GM18868 (cell line): ENCODE results near the gene IQGAP3.

Source experiments
- ATAC-seq: cut with Tn5 transposase; IDR thresholded peaks from one replicate; pipeline ENCODE4 v1.9.1; 2021; ENCODE audit warnings: mild to moderate bottlenecking, moderate library complexity; ENCODE audit not compliant: unreplicated experiment

Gene IQGAP3

DNA sequence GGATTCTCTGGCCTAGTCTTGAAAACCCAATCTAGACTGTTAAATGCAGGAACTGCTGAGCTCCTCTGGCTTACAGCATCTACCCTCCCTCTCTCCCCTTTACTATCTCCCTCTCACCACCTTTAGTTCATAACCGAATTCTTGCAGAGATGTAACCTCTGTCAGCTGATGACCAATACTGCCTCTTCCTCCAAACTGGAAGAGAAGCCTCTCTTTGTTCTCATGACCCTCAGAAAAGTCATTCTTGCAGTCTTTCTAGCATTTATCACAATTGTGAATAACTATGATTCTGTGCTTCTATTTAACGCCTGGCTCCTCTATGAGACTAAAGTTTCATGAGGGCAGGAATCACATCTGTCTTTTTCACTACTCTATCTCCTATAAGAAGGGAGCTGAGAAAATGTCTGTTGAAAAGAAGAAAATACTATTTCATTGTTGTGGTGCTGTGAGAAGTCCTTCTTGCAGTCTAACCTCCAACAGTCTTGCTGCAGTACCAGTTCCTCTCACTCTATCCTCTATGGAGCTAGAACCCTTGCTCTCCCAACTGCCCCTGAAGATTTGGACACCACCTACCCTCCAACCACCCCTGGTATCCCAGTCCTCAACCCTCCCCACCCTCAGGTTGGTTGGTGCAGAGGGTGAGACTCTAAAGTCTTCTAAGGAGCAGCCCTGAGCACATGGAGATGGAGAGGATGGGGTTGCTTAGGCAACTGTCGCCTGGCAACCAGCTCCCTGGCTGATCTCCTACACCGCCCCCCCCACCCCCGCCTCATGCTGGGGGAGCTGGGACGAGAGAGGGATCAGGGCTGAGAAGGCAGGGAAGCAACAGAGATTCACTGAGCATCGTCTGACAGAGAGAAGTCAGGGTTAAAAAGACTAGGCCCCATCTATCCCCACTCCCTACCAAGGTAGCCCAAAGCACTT, 85.7 kb downstream of the IQGAP3 start:
- ATAC-seq = no peak

DNA sequence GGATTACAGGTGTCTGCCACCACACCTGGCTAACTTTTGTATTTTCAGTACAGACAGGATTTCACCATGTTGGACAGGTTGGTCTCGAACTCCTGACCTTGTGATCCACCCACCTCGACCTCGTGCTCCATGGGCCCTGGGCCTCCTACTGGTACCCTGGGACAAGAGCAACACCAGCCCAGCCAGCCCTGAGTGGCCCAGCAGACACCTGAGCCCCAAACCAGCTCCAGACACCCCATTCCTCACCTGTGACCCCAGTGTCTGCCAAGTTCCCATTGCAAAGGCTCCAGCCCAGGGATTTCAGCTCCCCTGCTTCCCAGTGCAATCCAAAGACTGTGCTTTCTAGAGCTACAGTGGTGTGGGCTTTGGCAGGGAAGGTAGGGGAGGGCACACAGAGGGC, 86.4 kb downstream of the IQGAP3 start:
- ATAC-seq = no peak

DNA sequence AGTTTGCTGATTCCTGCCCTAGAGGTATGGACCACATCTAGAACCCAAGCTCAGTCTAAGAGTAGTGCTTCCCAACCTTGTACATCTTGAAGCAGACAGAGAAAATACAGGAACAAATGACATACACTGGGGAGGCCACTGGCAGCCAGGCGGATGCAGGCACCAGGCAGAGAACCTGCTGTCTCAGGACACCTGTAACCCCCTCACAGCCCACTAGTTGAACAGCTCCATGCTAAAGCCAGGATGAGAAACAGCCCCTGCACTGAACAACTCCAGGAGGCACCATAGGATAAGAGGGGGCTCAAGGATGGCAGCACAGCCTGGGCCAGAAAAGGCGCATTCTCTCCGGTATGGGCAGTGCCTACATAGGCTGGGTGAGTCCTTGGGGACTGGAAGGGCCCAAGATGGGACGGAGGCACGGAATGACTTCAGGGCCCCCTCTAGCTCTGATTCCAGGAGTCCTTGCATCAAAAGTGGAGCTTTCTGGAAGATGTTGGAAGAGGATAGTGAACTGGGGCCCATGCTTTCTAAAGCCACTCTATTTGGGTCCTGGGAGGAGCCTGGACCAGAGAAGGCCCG, 87.8 kb downstream of the IQGAP3 start:
- ATAC-seq = no peak

DNA sequence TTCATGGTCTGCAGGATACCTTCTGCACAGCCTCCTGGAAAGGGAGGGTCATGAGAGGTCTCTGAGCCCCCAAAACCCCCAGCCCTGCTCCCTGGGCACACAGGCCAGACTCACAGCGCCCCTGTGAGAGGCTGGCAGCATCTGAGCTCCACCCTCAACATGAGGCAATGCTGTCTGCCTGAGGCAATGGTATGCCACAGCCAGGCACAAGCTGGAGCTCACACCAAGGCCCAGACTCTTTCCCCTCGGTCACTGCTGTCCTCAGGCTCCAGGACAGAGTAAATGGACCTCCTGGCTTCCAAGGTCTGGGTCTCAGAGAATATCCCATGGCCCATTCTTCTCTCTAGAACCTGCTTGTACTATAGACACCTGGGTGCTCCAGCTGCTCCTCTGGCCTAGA, 89.0 kb downstream of the IQGAP3 start:
- no peak for ATAC-seq

DNA sequence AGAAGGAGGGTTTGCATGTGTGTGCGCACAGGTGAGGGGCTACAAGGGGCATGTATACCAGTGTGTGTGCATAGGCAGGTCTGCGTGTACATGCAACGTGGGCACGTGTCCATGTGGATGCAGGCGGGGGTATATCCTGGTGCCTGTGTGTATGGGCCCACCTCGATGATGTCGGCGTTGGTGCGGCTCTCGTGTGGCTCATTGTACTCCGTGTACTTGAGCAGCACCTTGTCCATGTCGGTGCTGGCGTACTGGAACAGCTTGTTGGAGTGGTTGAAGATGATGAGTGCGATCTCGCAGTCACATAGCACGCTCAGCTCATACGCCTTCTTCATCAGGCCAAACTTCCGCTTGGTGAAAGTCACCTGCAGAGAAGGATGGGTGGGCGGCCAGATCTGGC, 90.1 kb downstream of the IQGAP3 start:
- no peak for ATAC-seq

DNA sequence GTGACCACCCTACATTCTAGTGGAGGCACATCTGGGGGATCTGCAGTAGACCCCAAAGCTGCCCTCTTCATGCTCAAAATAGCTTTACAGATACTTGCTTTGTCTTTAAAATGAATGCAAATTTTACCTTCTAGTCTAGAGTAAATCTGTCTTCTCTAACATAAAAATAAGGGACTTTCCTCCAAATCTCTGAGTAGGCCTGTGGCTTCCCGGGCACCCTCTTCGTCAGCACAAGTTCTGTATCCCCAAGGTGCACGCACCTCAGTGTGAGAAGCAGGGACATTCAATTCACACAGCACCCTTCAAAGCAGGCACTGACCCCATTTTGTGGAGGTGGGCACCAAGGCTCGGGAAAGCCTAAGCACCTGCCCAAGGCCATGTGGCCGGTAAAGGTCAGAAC, 90.8 kb downstream of the IQGAP3 start:
- ATAC-seq = peak; percentile 59

DNA sequence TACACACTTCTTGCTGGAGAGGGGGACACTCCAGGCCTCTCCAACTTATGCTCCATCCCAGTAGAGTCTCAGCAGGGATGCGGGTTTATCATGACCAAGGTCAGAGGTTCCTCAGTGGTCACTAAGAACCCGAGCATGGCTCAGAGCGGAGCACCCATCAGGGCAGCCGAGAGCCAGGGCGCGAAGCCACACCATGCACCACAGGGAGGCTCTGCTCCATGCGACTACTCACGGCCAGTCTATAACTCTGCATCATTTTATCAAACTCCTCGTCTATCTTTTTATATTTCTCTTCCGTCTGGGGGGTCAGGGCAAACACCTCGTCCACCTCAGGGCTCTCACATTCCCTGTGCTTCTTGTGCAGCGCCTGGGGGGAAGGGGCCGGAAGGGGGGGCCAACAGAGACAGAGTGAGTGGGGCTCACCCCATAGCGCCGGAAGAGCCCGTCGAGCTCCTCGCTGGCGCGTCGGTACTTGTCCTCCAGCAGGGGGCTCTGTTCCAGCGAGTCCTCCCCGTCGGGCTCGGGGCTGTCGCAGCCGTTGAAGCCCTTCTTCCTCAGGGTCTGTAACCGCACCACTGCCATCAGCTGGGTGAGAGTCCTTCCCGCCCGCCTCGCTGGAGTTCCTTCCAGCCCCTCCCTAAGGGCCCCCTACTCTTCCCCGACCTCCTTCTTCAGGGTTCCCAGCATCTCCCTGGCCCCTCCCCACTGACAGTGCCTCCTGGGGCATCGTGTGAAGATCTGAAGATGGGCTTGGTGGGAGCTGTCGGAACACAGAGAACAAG, 91.8 kb downstream of the IQGAP3 start:
- ATAC-seq = peak; percentile 56

DNA sequence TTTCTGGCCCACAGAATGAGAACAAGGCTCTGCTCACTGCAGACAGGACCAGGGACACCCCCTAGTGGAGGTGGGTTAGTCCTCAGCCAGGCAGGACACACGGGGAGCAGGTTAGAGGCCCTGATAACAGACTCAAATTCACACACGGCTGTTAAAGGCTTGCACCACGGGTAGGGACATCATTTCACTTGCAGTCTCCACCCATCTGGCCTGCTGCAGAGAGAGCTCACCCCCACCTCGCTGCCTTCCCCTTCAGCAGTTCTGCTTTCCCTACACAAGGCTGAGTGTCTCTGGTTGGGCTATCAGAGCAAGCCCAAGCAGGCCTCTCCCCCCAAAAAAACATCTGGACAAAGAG, 92.4 kb downstream of the IQGAP3 start:
- ATAC-seq = no peak

DNA sequence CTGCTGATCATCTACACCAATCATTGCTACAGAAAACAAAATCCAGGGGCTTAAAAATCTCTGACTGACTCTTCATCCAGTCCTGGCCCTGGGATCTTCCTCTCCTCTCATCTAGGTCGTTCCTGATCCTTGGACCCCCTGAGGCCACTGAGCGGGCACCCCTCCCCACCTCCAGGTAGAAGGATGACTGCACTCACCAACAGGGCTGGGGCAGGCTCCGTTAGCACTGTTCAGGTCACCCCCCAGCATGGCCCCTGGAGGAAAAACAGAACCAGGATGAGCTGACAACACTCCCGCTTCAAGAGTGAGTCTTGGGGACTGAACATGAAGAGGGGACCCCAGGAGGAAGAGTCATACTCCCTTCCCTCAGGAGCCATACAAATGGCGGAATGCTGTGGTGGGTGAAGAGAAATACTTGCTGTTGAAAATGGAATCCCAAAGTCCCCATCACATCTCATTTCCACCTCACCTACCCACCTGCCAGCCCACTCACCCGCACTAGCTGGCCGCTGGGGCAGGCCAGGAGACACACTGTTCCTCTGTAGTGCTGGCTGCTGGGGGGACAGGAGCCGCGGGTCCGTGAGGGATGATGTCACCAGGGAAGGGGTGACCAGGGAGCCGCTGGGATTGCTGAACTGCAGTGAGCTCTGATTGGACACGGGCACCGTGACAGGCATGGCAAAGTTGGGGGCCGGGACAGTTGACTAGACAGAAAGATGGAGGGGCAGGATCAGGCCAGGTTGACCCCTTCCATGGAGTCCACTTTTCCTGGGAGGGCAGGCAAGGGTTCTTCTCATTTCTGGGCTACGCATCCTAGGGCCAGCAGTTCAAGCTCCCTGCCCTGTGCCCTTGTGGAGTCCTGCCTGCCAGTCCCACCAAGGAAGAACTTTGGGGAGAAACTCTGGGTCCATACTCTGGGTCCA, 93.0 kb downstream of the IQGAP3 start:
- ATAC-seq = no peak

DNA sequence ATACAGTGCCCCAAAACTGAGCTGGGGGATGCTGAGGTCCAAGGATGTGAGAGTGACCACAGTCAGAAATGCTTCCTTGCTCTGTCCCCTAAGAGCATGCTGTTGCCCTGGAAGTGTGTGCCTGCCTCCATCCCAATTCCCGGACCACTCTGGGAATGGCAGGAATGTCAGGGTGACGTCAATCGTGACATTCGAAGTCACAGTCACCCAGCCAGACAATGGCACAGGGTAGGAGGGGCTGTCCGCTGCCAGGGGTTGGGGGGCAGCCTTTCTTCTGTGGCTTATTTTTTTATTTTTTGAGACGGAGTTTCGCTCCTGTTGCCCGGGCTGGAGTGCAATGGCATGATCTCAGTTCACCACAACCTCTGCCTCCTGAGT, 94.1 kb downstream of the IQGAP3 start:
- no peak for ATAC-seq

DNA sequence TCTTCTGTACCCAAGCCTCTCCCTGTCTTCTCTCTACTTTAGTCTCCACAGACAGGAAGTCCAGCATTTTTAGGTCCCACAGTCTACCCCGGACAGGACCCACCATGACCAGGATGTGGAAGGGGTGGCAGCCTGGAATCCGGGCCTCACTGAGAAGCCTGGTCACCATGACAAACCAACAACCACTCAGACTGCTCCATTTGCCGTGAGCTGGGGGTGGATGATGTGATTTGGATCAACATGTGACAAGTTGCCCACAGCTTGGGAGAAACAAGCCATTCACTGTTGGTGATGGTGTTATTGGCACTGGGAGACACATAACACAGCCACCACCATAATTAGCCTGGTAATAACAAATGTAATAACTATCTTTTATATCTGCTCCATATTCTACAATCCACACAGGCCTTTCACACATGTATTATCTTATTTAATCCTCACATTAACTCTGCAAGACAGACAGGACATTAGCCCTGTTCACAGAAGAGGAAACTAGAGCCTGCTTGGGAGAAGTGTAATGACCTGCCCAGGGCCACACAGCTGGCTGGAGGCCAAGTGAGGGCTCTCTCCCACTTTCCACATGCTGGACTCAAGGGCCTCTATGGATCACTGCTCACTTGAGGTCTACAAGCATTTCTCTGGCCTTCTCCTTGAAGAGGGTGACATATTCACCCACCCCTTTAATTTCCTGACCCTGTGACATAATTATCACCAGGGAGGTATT, 94.7 kb downstream of the IQGAP3 start:
- ATAC-seq = no peak

DNA sequence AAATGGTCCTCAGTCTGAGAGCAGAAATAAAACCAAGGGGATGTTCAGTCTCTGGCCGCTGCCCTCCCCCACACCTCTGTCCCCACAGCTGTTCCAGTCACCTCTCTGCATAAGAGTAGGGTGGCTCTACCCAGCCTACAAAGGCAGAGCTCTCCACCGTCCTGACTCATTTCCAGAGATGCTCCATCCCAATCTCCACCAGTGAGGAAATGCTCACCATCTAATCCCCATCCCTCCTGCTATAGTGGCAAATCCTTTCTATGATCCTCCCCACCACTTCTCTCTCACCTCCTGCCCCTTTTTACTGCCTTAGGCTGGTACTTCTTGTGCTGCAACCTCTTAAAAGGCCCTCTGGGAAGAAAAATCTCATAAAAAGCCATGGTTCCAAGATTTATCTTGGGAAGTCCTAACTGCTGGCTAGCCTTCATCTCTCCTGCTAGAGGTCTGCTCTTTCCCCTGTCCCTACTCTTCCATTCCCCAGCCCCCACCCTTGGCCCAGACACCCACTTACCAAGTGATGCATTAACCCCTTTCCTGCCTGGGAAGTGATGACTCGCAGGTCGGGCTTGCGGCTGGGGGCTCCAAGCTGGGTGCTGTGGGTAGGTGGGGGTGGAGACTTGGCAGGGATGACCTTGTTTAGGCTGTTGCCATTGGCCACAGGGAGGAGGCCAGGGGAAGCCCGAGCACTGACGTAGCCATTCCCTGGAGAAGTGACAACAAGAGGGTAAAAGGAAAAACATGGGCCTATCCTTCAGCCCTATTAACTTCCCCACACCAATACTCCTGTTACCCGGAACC, 95.7 kb downstream of the IQGAP3 start:
- no peak for ATAC-seq

DNA sequence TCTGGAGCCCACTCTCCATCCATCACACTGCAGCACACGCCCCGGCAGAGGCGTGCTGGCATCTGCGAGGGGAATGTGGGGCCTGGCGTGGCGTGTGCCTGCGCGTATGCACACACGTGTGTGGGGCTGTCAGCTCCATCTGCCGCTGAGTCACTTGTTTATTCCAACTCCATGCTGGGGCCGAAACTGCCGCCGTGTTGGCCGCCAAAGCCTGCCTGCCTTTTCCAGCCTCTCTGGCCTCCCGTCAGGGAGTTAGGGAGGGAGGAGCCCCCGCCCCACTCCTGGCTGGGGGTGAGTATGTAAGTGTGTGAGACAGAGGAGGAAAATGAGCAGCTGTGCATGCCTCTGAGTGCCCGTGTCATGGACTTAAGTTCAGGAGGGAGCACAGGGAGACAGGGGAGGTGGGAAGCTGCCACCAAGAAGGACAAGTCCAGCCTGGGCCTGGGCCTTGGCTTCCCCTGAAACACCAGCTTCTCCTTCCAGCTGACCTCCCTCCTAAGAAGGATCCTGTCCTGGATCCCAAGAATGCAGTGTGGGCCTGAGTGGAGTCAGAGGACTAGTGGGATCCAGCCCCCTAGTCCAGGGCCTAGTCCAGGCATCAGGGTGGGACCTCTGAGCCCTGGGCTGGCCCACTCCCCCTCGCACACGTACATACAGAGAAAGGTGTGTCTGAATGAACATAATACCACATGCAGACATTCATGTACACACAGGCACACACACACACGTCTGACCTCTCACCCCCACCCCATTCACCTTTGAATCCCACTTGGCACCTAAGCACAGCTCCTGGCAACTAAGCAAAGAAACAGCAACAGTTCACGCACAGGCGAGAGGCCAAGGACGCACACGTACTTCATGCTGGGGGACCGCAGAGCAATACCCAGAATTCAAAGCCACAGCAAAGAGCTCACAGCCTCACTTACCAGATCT, 96.5 kb downstream of the IQGAP3 start:
- ATAC-seq = no peak
